BE2C (cell line): ENCODE results near the gene FCRL4.
"Not testable (repeated sequence)": the region's sequence is repeated elsewhere in the genome, so short reads cannot be mapped to it uniquely, and the experiment has no call there.

Experiments
- DNase-seq: peaks from one replicate; pipeline ENCODE4 v3.0.0-alpha.2; 2020
- H3K27me3 ChIP-seq: fragments of 250-450 bp; sonication (Bioruptor Pico); 2 replicates; pipeline ENCODE4 v1.5.1; 2020; ENCODE audit warnings: mild to moderate bottlenecking
- H3K36me3 ChIP-seq: fragments of 250-450 bp; sonication (Bioruptor Pico); 2 replicates; pipeline ENCODE4 v1.5.1; 2020; ENCODE audit warnings: mild to moderate bottlenecking
- H3K4me1 ChIP-seq: fragments of 250-450 bp; sonication (Bioruptor Pico); 2 replicates; pipeline ENCODE4 v1.5.1; 2020
- H3K4me3 ChIP-seq: 2 replicates; pipeline ENCODE4 v1.5.1; 2011; ENCODE audit warnings: low read depth, low read length
- H3K9me3 ChIP-seq: fragments of 250-450 bp; sonication (Bioruptor Pico); 2 replicates; pipeline ENCODE4 v1.5.1; 2020
- TF ChIP-seq, protein P1 (sequence below): IDR thresholded peaks from 2 replicates; pipeline ENCODE4 v1.5.1; 2012; ENCODE audit warnings: mild to moderate bottlenecking, low read depth, low read length

The FCRL4 gene

GRCh38 chr1:157574836-157575235 is 23.0 kb downstream of the FCRL4 start:
- no peaks in the 10 kb centered on the region for H3K4me1 ChIP-seq
- no peak for DNase-seq
- H3K4me3 ChIP-seq: no peak overlapping the region
- TF ChIP-seq, protein P1, sequence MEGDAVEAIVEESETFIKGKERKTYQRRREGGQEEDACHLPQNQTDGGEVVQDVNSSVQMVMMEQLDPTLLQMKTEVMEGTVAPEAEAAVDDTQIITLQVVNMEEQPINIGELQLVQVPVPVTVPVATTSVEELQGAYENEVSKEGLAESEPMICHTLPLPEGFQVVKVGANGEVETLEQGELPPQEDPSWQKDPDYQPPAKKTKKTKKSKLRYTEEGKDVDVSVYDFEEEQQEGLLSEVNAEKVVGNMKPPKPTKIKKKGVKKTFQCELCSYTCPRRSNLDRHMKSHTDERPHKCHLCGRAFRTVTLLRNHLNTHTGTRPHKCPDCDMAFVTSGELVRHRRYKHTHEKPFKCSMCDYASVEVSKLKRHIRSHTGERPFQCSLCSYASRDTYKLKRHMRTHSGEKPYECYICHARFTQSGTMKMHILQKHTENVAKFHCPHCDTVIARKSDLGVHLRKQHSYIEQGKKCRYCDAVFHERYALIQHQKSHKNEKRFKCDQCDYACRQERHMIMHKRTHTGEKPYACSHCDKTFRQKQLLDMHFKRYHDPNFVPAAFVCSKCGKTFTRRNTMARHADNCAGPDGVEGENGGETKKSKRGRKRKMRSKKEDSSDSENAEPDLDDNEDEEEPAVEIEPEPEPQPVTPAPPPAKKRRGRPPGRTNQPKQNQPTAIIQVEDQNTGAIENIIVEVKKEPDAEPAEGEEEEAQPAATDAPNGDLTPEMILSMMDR: no peak
- H3K9me3 ChIP-seq: no peaks in the 10 kb centered on the region
- H3K36me3 ChIP-seq: no peaks in the 10 kb centered on the region
- H3K27me3 ChIP-seq: peaks cover 4% of the 10 kb centered on the region; the same call in 1 of the 2 replicates

DNA sequence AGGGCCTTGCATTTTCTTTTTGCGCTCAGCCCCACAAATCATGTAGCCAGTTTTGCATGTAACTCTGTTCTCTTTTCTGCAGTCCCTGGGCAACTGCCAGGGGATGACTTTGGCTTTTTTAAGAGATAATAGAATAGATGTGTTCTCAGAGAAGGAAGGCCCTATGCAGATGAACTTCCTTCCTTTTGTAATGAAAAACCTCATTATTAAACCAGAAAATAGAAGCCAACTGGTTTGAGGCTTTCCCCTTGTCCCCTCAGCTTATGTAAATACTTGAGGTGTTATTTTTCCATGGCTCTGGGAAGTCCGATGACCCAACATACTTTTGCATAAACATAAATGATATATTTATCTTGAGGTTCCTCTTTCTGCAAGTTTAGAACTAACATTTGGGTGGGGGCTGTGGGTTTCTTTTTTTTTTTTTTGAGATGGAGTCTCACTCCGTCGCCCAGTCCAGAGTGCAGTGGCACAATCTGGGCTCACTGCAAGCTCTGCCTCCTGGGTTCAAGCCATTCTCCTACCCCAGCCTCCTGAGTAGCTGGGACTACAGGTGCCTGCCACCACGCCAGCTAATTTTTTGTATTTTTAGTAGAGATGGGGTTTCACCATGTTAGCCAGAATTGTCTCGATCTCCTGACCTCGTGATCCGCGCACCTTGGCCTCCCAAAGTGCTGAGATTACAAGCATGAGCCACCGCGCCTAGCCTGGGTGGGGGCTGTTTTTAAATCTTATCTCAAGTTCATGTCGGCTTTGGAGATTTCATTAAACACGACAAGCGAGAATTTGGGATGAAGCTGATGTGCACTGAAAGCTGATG is 31.2 kb downstream of the FCRL4 start:
- Histone ChIP-seq H3K9me3 (no peaks in the 10 kb centered on the region), H3K36me3 (no peaks in the 10 kb centered on the region), H3K4me3 (no peak overlapping the region), H3K4me1 (no peaks in the 10 kb centered on the region), H3K27me3 (no peaks in the 10 kb centered on the region)
- no peak for DNase-seq
- TF ChIP-seq, protein P1: no peak

GRCh38 chr1:157562515-157562914 is 35.4 kb downstream of the FCRL4 start:
- Histone ChIP-seq H3K9me3 (no peaks in the 10 kb centered on the region), H3K27me3 (no peaks in the 10 kb centered on the region), H3K4me1 (no peaks in the 10 kb centered on the region), H3K4me3 (no peak overlapping the region), H3K36me3 (no peaks in the 10 kb centered on the region)
- TF ChIP-seq, protein P1: no peak
- no peak for DNase-seq

DNA sequence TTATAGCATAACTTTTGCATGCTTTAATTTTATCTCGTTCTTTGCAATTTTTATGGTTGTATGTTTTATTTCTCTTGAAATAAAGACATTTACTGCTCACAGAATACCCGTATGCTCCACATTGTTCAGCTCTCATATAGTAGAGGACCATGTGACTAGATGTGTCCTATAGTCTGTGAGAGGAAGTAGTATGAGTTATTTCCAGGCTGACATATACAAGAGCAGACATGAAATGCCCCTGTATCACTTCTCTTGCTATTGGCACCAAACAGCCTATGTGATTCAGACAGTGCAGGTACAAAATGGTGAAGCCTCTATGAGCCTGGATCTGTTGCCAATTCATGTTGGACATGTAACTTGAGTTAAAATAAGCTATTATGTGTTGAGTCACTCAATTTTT is 39.8 kb downstream of the FCRL4 start:
- no peaks in the 10 kb centered on the region for H3K27me3 ChIP-seq
- H3K36me3 ChIP-seq: no peaks in the 10 kb centered on the region
- TF ChIP-seq, protein P1: no peak
- no peak overlapping the region for H3K4me3 ChIP-seq
- H3K4me1 ChIP-seq: no peaks in the 10 kb centered on the region
- DNase-seq: no peak
- no peaks in the 10 kb centered on the region for H3K9me3 ChIP-seq

DNA sequence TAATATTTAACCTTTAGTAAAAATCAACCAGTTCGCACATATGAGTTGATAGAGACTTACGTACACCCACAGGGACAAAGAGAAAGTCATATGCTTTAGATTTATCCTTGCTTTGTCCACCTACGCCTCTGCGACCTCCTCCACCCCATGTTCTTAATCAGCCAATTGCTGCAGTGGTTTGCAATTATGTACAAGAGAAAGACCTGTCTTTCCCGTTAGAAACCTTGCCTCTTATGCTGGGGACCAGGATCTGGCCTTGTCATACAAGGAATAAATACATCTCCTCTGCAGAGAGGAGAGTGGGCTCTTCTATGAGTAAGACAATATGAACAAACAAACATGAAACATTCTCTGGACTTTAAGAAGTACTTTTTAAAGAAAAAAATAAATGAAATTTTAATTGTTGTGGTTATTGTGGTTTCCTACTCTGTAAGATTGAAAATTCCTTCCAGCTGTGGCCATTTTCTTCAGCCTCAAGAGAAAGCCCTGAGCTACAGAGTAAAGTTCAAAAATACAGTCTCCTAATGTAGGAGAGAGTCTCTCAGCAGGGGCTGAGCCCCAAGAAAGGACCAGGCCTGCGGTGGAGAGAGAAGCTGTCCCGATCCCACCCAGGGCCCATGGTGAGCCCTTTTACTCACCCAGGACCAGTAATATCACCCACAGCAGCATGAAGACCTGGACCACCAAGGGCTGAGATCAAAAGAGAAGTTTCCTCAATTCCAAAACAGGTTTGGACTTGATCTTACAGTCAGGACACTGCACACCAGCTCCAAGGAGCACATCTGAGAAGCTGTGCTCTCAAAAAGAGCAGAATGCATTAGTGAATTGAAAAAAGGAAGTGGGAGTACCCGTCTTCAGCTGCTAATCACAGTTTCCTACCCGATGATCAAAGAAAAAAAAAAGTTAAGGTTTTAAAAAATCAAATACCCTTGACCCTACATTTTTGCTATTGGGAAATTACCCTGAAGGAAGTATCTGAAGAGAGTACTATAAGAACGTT is 45.9 kb downstream of the FCRL4 start, which contains the start of gene FCRL5:
TSS of gene FCRL5 (minus strand) at position 822 of the 1,000 bp plus-strand sequence. CDS start at position 669, 153 bp downstream.
- DNase-seq: no peak
- H3K4me1 ChIP-seq: no peaks in the 10 kb centered on the region
- H3K4me3 ChIP-seq: no peak within 1 kb of the TSS
- H3K36me3 ChIP-seq: no peaks in the 10 kb centered on the region
- H3K9me3 ChIP-seq: no peaks in the 10 kb centered on the region
- H3K27me3 ChIP-seq: no peaks in the 10 kb centered on the region
- TF ChIP-seq, protein P1: no peak

DNA sequence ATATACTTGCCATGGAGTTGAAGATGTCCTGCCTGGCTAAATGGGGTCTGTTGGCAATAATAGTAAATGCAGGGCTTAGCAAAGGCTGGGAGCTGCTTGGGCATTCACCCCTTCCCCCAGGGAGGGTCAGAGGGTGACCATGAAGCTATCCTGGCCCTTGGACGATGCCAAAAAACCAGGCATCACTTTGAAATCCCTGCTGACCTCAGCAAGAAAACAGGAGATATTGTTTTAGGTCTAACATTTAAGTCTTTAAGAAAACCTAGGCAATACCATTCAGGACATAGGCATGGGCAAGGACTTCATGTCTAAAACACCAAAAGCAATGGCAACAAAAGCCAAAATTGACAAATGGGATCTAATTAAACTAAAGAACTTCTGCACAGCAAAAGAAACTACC is 49.8 kb downstream of the FCRL4 start:
- H3K4me1 ChIP-seq, H3K4me3 ChIP-seq, H3K36me3 ChIP-seq, DNase-seq, H3K9me3 ChIP-seq, H3K27me3 ChIP-seq: not testable (repeated sequence)
